ENCODE results near the gene TVP23B. TPM values are rescaled to one million over a fixed set of nuclear protein-coding genes. Genes with fewer than 3 reads are reported as not detected.
"Not testable (repeated sequence)": the region's sequence is repeated elsewhere in the genome, so short reads cannot be mapped to it uniquely, and the experiment has no call there.

TVP23B gene
- total RNA-seq, 2 donors from 2014 or later, result 24.8 to 33.0 TPM

- H3K27me3 ChIP-seq; H3K4me3 ChIP-seq; H3K4me1 ChIP-seq; H3K9me3 ChIP-seq; H3K36me3 ChIP-seq; DNase-seq (ENCODE audit: low spot score): not testable (repeated sequence)
- TF ChIP-seq, protein P1, sequence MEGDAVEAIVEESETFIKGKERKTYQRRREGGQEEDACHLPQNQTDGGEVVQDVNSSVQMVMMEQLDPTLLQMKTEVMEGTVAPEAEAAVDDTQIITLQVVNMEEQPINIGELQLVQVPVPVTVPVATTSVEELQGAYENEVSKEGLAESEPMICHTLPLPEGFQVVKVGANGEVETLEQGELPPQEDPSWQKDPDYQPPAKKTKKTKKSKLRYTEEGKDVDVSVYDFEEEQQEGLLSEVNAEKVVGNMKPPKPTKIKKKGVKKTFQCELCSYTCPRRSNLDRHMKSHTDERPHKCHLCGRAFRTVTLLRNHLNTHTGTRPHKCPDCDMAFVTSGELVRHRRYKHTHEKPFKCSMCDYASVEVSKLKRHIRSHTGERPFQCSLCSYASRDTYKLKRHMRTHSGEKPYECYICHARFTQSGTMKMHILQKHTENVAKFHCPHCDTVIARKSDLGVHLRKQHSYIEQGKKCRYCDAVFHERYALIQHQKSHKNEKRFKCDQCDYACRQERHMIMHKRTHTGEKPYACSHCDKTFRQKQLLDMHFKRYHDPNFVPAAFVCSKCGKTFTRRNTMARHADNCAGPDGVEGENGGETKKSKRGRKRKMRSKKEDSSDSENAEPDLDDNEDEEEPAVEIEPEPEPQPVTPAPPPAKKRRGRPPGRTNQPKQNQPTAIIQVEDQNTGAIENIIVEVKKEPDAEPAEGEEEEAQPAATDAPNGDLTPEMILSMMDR (IDR thresholded peaks at IDR 0.05), result peak; percentile 38 to 68
- H3K27ac ChIP-seq, result peak overlapping the region in 1 of 2 donors; percentile 30
Measured at GRCh38 chr17:18816489-18817371, 35.7 kb downstream of the TVP23B start.

DNA sequence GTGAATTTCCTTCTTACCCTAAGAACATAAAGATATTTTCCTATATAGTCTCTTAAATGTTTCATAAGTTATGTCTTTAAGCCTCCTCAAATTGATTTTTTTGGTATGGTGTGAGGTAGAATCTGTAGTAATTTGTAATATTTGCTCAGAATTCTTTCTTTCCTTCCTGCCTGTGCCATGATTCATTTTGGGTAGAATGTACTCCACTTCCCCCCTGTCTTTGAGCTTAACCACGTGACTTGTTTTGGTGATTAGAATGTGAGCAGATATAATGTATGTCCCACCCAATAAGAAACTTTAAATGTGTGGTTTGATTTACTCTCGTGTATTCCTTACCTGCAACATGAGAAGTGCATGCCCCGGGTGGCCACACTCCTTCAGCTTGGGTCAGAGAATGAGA lies 40.4 kb downstream of the TVP23B start:
- DNase-seq (ENCODE audit: low spot score); H3K9me3 ChIP-seq; H3K36me3 ChIP-seq; H3K27me3 ChIP-seq; H3K27ac ChIP-seq; H3K4me3 ChIP-seq; H3K4me1 ChIP-seq: not testable (repeated sequence)

DNA sequence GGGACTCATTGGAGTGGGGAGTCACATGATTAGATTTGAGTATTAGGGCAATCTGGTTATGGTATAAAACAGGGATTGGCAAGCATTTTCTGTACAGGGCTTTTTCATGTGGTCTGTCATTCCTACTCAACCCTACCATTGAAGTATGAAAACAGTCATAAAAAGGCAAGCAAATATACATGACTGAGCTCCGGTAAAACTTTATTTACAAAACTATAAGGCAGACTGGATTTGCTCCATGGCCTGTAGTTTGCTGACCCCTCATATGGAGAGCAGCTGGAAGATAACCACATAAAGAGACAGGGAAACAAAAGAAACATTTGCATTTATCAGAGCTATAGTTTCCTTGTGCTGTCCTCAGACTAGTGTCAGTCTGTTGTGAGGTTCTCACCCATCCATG lies 46.6 kb downstream of the TVP23B start:
- H3K4me1 ChIP-seq; H3K36me3 ChIP-seq; H3K9me3 ChIP-seq; H3K4me3 ChIP-seq; DNase-seq (ENCODE audit: low spot score); H3K27me3 ChIP-seq; H3K27ac ChIP-seq: not testable (repeated sequence)

DNA sequence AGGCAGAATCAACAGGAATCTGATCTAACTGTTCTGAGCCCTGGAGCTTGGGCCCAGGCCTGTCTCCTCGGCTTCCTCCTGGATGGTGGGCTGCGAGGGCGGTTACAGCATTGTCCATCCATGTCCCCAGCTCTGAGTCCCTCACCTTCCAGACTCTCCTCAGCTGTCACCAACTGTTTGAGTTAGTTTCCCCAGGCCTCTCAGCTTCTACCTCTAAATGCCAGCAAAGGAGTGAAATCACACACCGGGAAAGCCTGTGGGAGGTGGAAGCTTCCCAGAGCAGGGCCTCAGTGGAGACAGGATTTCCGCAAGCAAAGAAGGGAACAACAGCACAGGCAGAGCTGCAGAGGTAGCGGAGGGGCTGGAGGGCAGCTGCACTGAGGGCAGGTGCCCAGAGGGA lies 67.5 kb downstream of the TVP23B start:
- H3K27ac ChIP-seq, result no peak overlapping the region
- H3K4me1 ChIP-seq, result no peaks in the 10 kb centered on the region
- H3K9me3 ChIP-seq, result no peaks in the 10 kb centered on the region
- H3K27me3 ChIP-seq, result no peaks in the 10 kb centered on the region
- no peak for DNase-seq (ENCODE audit: low spot score)
- TF ChIP-seq, protein P1 (IDR thresholded peaks at IDR 0.05), result no peak
- no peak overlapping the region for H3K4me3 ChIP-seq
- no peaks in the 10 kb centered on the region for H3K36me3 ChIP-seq

DNA sequence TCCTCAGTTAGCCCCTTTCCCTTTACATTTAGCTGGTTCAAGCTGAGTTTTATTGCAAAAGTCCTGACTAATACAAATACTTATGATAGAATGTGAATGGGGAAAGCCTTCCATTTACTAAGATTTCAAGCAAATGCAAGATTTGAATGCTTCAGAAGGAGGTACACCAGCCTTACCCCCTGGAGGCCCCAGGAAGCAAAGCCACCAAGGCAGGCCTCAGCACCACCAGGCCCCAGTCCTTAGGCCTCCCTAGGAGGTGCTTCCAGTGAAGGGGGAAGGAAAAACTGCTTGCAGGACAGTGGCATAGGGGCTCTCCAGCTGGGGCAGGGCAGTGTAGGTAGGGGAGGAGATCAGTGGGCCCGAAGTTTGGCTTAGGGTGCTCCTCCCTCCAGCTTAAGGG lies 69.7 kb downstream of the TVP23B start:
- no peak overlapping the region for H3K27ac ChIP-seq
- H3K27me3 ChIP-seq, result no peaks in the 10 kb centered on the region
- H3K9me3 ChIP-seq, result no peaks in the 10 kb centered on the region
- H3K4me3 ChIP-seq, result no peak overlapping the region
- peaks cover 0 to 8% of the 10 kb centered on the region in 2 donors for H3K4me1 ChIP-seq
- TF ChIP-seq, protein P1 (IDR thresholded peaks at IDR 0.05), result no peak
- no peak for DNase-seq (ENCODE audit: low spot score)
- no peaks in the 10 kb centered on the region for H3K36me3 ChIP-seq

GRCh38 chr17:18851201-18851600 lies 70.2 kb downstream of the TVP23B start:
- H3K27me3 ChIP-seq, result no peaks in the 10 kb centered on the region
- H3K4me3 ChIP-seq, result no peak overlapping the region
- peaks cover 0 to 9% of the 10 kb centered on the region in 2 donors for H3K4me1 ChIP-seq
- H3K9me3 ChIP-seq, result no peaks in the 10 kb centered on the region
- DNase-seq (ENCODE audit: low spot score), result no peak
- no peaks in the 10 kb centered on the region for H3K36me3 ChIP-seq
- TF ChIP-seq, protein P1 (IDR thresholded peaks at IDR 0.05), result no peak
- H3K27ac ChIP-seq, result no peak overlapping the region

DNA sequence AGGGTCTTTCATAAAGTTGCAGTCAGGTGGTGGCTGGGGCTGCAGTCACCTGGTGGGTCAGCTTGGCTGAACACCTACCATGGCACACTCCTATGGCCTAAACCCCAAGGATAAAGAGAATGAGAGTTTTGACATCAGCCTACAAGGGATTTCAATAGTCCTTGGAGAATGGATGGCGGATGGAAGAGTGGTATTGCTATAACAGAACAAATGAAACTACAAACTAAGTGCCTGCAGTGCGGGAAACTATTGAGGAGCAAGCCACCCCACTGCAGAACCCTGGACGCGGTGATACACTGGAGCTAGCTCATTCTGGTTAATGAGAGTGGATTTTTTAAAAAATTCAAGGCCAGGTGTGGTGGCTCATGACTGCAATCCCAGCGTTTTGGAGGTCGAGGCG lies 74.0 kb downstream of the TVP23B start:
- no peaks in the 10 kb centered on the region for H3K9me3 ChIP-seq
- H3K27me3 ChIP-seq, result no peaks in the 10 kb centered on the region
- no peak overlapping the region for H3K4me3 ChIP-seq
- H3K27ac ChIP-seq, result no peak overlapping the region
- H3K36me3 ChIP-seq, result no peaks in the 10 kb centered on the region
- peaks cover 0 to 27% of the 10 kb centered on the region in 2 donors for H3K4me1 ChIP-seq
- TF ChIP-seq, protein P1 (IDR thresholded peaks at IDR 0.05), result no peak
- no peak for DNase-seq (ENCODE audit: low spot score)

All from right atrium auricular region (tissue), 2 donors.